ENCODE data around the gene TPM3. TPM values are rescaled to one million over a fixed set of nuclear protein-coding genes. Genes with fewer than 3 reads are reported as not detected.
"Not testable (repeated sequence)": the region's sequence is repeated elsewhere in the genome, so short reads cannot be mapped to it uniquely, and the experiment has no call there.

Gene TPM3
- total RNA-seq, 3 donors from 2014 or later, result 236 to 302 (median 245) TPM

DNA sequence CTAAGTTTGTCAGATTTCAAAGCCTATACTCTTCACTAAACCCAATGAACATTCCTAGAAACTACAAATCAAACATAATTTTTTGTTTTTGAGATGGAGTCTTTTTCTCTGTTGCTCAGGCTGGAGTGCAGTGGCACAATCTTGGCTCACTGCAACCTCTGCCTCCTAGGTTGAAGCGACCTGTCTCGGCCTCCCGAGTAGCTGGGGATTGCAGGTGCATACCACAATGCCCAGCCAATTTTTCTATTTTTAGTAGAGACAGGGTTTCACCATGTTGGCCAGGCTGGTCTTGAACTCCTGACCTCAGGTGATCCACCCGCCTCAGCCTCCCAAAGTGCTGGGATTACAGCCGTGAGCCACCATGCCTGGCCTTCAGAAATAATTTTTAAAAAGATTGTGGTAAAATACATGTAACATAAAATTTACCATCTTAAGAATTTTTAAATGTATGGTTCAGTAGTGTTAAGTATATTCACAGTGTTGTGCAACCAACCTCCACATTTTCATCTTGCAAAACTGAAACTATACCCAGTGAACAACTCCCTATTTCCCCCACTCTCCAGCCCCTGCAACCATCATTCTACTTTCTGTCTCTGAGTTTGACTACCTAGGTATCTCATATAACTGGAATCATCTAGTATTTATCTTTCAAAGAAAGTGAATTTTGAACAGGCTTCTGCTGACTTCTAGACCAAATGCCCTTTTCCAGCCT is 16.9 kb upstream of the TPM3 start:
- Histone ChIP-seq H3K4me1 (no peaks in the 10 kb centered on the region), H3K36me3 (peaks cover 13% of the 10 kb centered on the region), H3K4me3 (no peak overlapping the region), H3K9me3 (no peaks in the 10 kb centered on the region), H3K27me3 (no peaks in the 10 kb centered on the region), H3K27ac (no peak overlapping the region)
- intact Hi-C loops (cut with DNase I; ENCODE audit: low total_unique reads), result loop anchor here (10.0 kb wide), 1 partner anchor 56 kb away; no protein-coding TSS in a partner anchor
- no peak for TF ChIP-seq POLR2A (IDR thresholded peaks at IDR 0.05)
- no peak for TF ChIP-seq POLR2AphosphoS5 (IDR thresholded peaks at IDR 0.05)
- TF ChIP-seq, protein P1, sequence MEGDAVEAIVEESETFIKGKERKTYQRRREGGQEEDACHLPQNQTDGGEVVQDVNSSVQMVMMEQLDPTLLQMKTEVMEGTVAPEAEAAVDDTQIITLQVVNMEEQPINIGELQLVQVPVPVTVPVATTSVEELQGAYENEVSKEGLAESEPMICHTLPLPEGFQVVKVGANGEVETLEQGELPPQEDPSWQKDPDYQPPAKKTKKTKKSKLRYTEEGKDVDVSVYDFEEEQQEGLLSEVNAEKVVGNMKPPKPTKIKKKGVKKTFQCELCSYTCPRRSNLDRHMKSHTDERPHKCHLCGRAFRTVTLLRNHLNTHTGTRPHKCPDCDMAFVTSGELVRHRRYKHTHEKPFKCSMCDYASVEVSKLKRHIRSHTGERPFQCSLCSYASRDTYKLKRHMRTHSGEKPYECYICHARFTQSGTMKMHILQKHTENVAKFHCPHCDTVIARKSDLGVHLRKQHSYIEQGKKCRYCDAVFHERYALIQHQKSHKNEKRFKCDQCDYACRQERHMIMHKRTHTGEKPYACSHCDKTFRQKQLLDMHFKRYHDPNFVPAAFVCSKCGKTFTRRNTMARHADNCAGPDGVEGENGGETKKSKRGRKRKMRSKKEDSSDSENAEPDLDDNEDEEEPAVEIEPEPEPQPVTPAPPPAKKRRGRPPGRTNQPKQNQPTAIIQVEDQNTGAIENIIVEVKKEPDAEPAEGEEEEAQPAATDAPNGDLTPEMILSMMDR (IDR thresholded peaks at IDR 0.05), result no peak
- no peak for DNase-seq (ENCODE audit: low spot score in 2 of 2)

DNA sequence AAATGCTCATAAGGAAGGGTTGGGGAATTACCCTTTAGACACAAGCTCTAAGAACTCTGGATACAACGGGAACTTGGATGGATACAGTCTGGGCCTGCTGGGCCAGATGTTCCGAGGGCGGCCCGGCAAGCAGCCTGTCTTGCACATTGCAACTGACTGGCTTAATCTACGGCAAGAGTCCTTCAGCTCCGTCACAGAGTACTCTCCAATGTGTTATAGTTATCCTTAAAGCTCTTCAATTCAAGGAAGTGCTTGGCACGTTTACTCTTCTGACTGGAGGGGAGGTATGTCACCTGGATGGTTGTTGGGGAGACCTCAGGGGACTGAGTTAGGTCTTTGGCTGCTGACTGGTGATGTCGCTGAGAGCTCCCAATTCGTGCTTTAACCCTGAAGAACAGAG is 15.4 kb upstream of the TPM3 start:
- Histone ChIP-seq H3K9me3 (no peaks in the 10 kb centered on the region), H3K36me3 (peaks cover 9% of the 10 kb centered on the region), H3K27me3 (no peaks in the 10 kb centered on the region), H3K4me3 (no peak overlapping the region), H3K27ac (no peak overlapping the region), H3K4me1 (no peaks in the 10 kb centered on the region)
- intact Hi-C loops (cut with DNase I; ENCODE audit: low total_unique reads), result loop anchor here (10.0 kb wide), 1 partner anchor 58 kb away; no protein-coding TSS in a partner anchor
- DNase-seq (ENCODE audit: low spot score in 2 of 2), result no peak
- no peak for TF ChIP-seq POLR2A (IDR thresholded peaks at IDR 0.05)
- TF ChIP-seq, protein P1 (IDR thresholded peaks at IDR 0.05), result no peak
- no peak for TF ChIP-seq POLR2AphosphoS5 (IDR thresholded peaks at IDR 0.05)

DNA sequence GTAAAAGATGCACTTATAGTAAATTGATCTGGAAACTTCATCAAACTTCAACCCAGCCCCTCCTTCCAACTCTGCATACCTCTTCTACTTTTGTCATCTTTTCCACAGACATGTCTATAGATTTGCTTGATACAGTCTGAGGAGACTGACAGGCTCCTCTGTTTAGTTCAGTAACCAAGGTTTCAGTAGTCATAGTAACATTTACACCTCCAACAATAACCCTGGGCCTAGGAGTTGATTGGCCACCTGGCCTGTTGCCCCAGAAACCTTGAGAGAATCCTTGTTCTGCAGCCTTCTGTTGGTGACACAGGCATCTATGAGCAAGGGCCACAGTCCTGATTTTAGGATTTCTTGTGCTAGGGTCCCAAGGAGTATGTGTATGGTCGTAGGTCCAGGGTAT is 14.3 kb upstream of the TPM3 start, which contains the start of gene CFAP141:
CFAP141 (minus strand) TSS at position 138 of the 400 bp plus-strand sequence; CDS start at position 112, 26 bp downstream.
- Histone ChIP-seq H3K27me3 (no peaks in the 10 kb centered on the region), H3K27ac (no peak within 1 kb of the TSS), H3K9me3 (no peaks in the 10 kb centered on the region), H3K36me3 (peaks cover 9% of the 10 kb centered on the region), H3K4me1 (no peaks in the 10 kb centered on the region), H3K4me3 (no peak within 1 kb of the TSS)
- TF ChIP-seq POLR2AphosphoS5 (IDR thresholded peaks at IDR 0.05), result no peak
- no peak for DNase-seq (ENCODE audit: low spot score in 2 of 2)
- intact Hi-C loops (cut with DNase I; ENCODE audit: low total_unique reads), result loop anchor here (10.0 kb wide), 1 partner anchor 59 kb away; no protein-coding TSS in a partner anchor

DNA sequence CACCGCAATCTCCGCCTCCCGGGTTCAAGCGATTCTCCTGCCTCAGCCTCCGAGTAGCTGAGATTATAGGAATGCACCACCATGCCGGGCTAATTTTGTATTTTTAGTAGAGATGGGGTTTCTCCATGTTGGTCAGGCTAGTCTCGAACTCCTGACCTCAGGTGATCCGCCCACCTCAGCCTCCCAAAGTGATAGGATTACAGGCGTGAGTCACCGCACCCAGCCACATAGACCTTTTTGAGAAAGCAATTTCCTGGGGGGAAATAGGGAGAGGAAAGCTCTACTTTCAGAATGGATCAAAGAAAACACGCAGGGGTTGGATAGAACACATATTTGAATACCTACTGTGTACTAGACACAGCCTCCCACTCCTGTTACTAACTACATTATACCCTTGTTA is 13.9 kb upstream of the TPM3 start:
- H3K27me3 ChIP-seq; H3K36me3 ChIP-seq; H3K9me3 ChIP-seq; DNase-seq (ENCODE audit: low spot score in 2 of 2); H3K27ac ChIP-seq; H3K4me1 ChIP-seq; H3K4me3 ChIP-seq: not testable (repeated sequence)
- intact Hi-C loops (cut with DNase I; ENCODE audit: low total_unique reads), result loop anchor here (10.0 kb wide), 1 partner anchor 59 kb away; no protein-coding TSS in a partner anchor

DNA sequence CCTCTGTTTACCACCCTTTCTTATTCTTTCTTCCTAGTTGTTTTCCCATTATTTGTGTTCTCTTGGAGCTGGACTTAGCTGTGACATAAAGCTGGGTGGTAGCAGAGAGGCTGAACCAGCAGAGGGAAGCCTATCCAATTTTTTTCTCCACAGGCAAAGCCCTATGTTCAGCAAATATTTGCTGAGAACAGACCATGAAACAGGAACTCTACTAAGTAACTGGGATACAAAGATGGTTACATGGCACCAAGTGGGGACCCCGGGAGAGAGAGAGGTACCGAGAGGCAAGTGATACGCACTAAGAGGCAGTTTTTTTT is 7.6 kb upstream of the TPM3 start:
- Histone ChIP-seq H3K4me3 (peak overlapping the region in 1 of 3 donors; percentile 45), H3K9me3 (no peaks in the 10 kb centered on the region), H3K36me3 (no peaks in the 10 kb centered on the region), H3K27ac (peak overlapping the region in 1 of 2 donors; percentile 38), H3K27me3 (no peaks in the 10 kb centered on the region), H3K4me1 (no peaks in the 10 kb centered on the region)
- intact Hi-C loops (cut with DNase I; ENCODE audit: low total_unique reads), result no loop called here
- DNase-seq (ENCODE audit: low spot score in 2 of 2), result no peak
- TF ChIP-seq POLR2A (IDR thresholded peaks at IDR 0.05) (no peak), POLR2AphosphoS5 (IDR thresholded peaks at IDR 0.05) (no peak)
- TF ChIP-seq, protein P1 (IDR thresholded peaks at IDR 0.05), result no peak

DNA sequence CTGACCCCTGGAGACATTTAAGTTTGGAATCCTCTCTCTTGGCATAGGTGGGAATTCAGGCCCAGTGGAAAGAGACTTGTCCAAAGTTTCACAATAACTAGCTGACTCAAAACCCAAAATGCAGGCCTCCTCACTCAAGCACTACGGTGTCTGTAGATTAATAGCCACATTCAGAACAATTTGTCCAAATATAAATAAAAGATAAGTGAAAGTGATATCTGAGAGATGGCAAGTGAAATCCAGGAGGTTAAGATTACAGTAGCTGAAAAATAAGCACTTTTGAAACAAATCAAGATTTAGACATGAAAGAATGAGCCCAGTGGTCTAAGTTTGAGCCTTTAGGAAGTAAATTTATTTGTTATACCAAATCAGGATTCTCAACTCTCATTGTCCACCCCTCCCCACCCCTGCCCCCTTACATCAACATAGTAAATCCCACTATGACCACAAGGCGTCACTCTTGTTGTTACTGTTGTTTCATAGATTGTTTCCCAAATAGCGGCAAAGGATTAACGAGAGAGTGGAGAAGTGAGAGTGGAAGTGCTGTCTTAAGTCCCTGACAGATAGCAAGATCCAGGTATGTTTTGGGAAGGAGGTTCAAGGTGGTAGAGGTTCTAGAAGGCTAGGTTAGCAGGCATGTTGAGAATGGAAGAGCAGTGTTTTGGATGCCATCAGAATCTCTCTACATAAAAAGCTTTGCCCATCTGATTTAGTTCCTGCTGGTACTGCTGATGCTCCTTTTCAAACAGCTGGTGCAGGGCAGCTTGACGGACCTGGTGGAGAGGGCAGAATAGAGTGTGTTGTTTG is 7.1 kb upstream of the TPM3 start:
- intact Hi-C loops (cut with DNase I; ENCODE audit: low total_unique reads), result no loop called here
- Histone ChIP-seq H3K4me3 (peak overlapping the region in 1 of 3 donors; percentile 45), H3K4me1 (no peaks in the 10 kb centered on the region), H3K9me3 (no peaks in the 10 kb centered on the region), H3K36me3 (no peaks in the 10 kb centered on the region), H3K27ac (peak overlapping the region in 1 of 2 donors; percentile 38), H3K27me3 (no peaks in the 10 kb centered on the region)
- TF ChIP-seq POLR2AphosphoS5 (IDR thresholded peaks at IDR 0.05), result no peak
- TF ChIP-seq POLR2A (IDR thresholded peaks at IDR 0.05), result no peak
- TF ChIP-seq, protein P1 (IDR thresholded peaks at IDR 0.05), result peak; percentile 19 to 34 (median 28)
- DNase-seq (ENCODE audit: low spot score in 2 of 2), result no peak

All from breast epithelium (tissue), 4 donors.